Trophoblast cell (in vitro differentiated cells and primary cell): Measurements from ENCODE around the gene GHRL.

Source experiments
- DNase-seq, 2 donors: peaks; one replicate each; pipeline ENCODE4 v3.0.0-alpha.2; 2016
- H2AFZ ChIP-seq: 2 replicates; pipeline ENCODE4 v1.6.1; 2013; ENCODE audit warnings: low read length, moderate library complexity, mild to moderate bottlenecking; ENCODE audit not compliant: insufficient read depth, poor library complexity
- H2AK5ac ChIP-seq: 2 replicates; pipeline ENCODE4 v1.6.1; 2013; ENCODE audit warnings: mild to moderate bottlenecking, low read length
- H2BK120ac ChIP-seq: 2 replicates; pipeline ENCODE4 v1.6.1; 2013; ENCODE audit warnings: low read length, mild to moderate bottlenecking, moderate library complexity; ENCODE audit not compliant: insufficient read depth, poor library complexity
- H2BK12ac ChIP-seq: 2 replicates; pipeline ENCODE4 v1.6.1; 2013; ENCODE audit warnings: mild to moderate bottlenecking, low read length, moderate library complexity
- H2BK5ac ChIP-seq: 2 replicates; pipeline ENCODE4 v1.6.1; 2013; ENCODE audit warnings: low read length, low read depth, moderate library complexity, mild to moderate bottlenecking; ENCODE audit not compliant: poor library complexity
- H3K14ac ChIP-seq: 2 replicates; pipeline ENCODE4 v1.6.1; 2013; ENCODE audit warnings: mild to moderate bottlenecking, low read length
- H3K18ac ChIP-seq: 2 replicates; pipeline ENCODE4 v1.6.1; 2013; ENCODE audit warnings: mild to moderate bottlenecking, low read length
- H3K23ac ChIP-seq: 2 replicates; pipeline ENCODE4 v1.6.1; 2013; ENCODE audit warnings: low read length
- H3K27ac ChIP-seq: 2 replicates; pipeline ENCODE4 v1.5.1; 2013; ENCODE audit warnings: low read depth, mild to moderate bottlenecking, inconsistent platforms, low read length, moderate library complexity
- H3K27me3 ChIP-seq: 2 replicates; pipeline ENCODE4 v1.6.1; 2013; ENCODE audit warnings: inconsistent platforms, mild to moderate bottlenecking, low read length, moderate library complexity; ENCODE audit not compliant: insufficient read depth
- H3K36me3 ChIP-seq, 2 experiments: 1 replicate in 1 of 2; 2 replicates in 1 of 2; pipeline ENCODE4 v1.6.1; 2013; ENCODE audit warnings: low read length in 2 of 2, mild to moderate bottlenecking in 2 of 2, moderate library complexity in 1 of 2; ENCODE audit not compliant: insufficient read depth in 2 of 2, control insufficient read depth in 1 of 2
- H3K4ac ChIP-seq: 2 replicates; pipeline ENCODE4 v1.6.1; 2013; ENCODE audit warnings: low read depth, mild to moderate bottlenecking, low read length, moderate library complexity
- H3K4me1 ChIP-seq, 2 experiments: 1 replicate in 1 of 2; 2 replicates in 1 of 2; pipeline ENCODE4 v1.6.1; 2013; ENCODE audit warnings: low read length in 2 of 2, mild to moderate bottlenecking in 2 of 2, moderate library complexity in 1 of 2; ENCODE audit not compliant: insufficient read depth in 2 of 2, control insufficient read depth in 1 of 2
- H3K4me2 ChIP-seq: 2 replicates; pipeline ENCODE4 v1.6.1; 2013; ENCODE audit warnings: inconsistent platforms, mild to moderate bottlenecking, low read length, moderate library complexity
- H3K4me3 ChIP-seq: 2 replicates; pipeline ENCODE4 v1.5.1; 2013; ENCODE audit warnings: mild to moderate bottlenecking, low read depth, low read length, inconsistent platforms
- H3K79me1 ChIP-seq: one replicate; pipeline ENCODE4 v1.6.1; 2013; ENCODE audit warnings: low read length
- H3K79me2 ChIP-seq: 2 replicates; pipeline ENCODE4 v1.6.1; 2013; ENCODE audit warnings: low read length, mild to moderate bottlenecking; ENCODE audit not compliant: control insufficient read depth, insufficient read depth, poor library complexity
- H3K9ac ChIP-seq: 2 replicates; pipeline ENCODE4 v1.6.1; 2013; ENCODE audit warnings: mild to moderate bottlenecking, low read length
- H3K9me3 ChIP-seq: 2 replicates; pipeline ENCODE4 v1.6.1; 2013; ENCODE audit warnings: low read depth, mild to moderate bottlenecking, control low read depth, inconsistent platforms, low read length; ENCODE audit not compliant: insufficient read depth
- H4K12ac ChIP-seq: 2 replicates; pipeline ENCODE4 v1.6.1; 2013; ENCODE audit warnings: low read depth, mild to moderate bottlenecking, low read length, moderate library complexity
- H4K8ac ChIP-seq: 2 replicates; pipeline ENCODE4 v1.6.1; 2013; ENCODE audit warnings: low read depth, mild to moderate bottlenecking, low read length, moderate library complexity
- H4K91ac ChIP-seq: one replicate; pipeline ENCODE4 v1.6.1; 2013; ENCODE audit warnings: low read depth, mild to moderate bottlenecking, low read length, moderate library complexity
- WGBS: extraction: QIAGEN DNeasy Blood & Tissue Kit; methylation state at CpG from one replicate; pipeline ENCODE4 v1.1.7; 2013; ENCODE audit warnings: missing lambda C conversion rate; ENCODE audit not compliant: insufficient read length, insufficient coverage; ENCODE audit errors: extremely low coverage; 5-methylcytosine and 5-hydroxymethylcytosine counted together

GHRL gene

GRCh38 chr3:10310578-10310977, 17.8 kb upstream of the GHRL start:
- H4K8ac ChIP-seq, result no peak overlapping the region
- H2AFZ ChIP-seq, result no peak overlapping the region
- no peak overlapping the region for H3K4me3 ChIP-seq
- H2AK5ac ChIP-seq, result no peak overlapping the region
- H3K9me3 ChIP-seq, result no peaks in the 10 kb centered on the region
- no CpG with 5 or more reads among the region's 2 CpGs for WGBS
- no peaks in the 10 kb centered on the region for H3K27me3 ChIP-seq
- no peak overlapping the region for H3K23ac ChIP-seq
- H3K4ac ChIP-seq, result no peak overlapping the region
- no peak overlapping the region for H3K27ac ChIP-seq
- no peak for DNase-seq
- no peaks in the 10 kb centered on the region for H3K4me1 ChIP-seq
- no peak overlapping the region for H4K12ac ChIP-seq
- no peak overlapping the region for H2BK12ac ChIP-seq
- H3K18ac ChIP-seq, result no peak overlapping the region
- H2BK5ac ChIP-seq, result no peak overlapping the region
- H4K91ac ChIP-seq, result no peak overlapping the region
- H3K9ac ChIP-seq, result no peak overlapping the region
- H3K79me2 ChIP-seq, result no peaks in the 10 kb centered on the region
- H3K14ac ChIP-seq, result no peak overlapping the region
- peaks cover 45 to 67% of the 10 kb centered on the region in 2 experiments for H3K36me3 ChIP-seq
- H2BK120ac ChIP-seq, result no peak overlapping the region
- H3K4me2 ChIP-seq, result no peak overlapping the region
- no peaks in the 10 kb centered on the region for H3K79me1 ChIP-seq

GRCh38 chr3:10309736-10310135, 17.0 kb upstream of the GHRL start:
- Histone ChIP-seq H3K9me3 (no peaks in the 10 kb centered on the region), H4K8ac (no peak overlapping the region), H2AFZ (no peak overlapping the region), H2BK5ac (no peak overlapping the region), H3K4me3 (no peak overlapping the region), H3K4me1 (no peaks in the 10 kb centered on the region), H3K14ac (no peak overlapping the region), H3K23ac (no peak overlapping the region), H2BK12ac (no peak overlapping the region), H3K79me2 (no peaks in the 10 kb centered on the region), H3K79me1 (no peaks in the 10 kb centered on the region), H3K27ac (no peak overlapping the region), H3K36me3 (peaks cover 44 to 68% of the 10 kb centered on the region in 2 experiments), H3K4me2 (no peak overlapping the region), H3K27me3 (no peaks in the 10 kb centered on the region), H4K91ac (no peak overlapping the region), H3K4ac (no peak overlapping the region), H3K18ac (no peak overlapping the region), H4K12ac (no peak overlapping the region), H2AK5ac (no peak overlapping the region), H2BK120ac (no peak overlapping the region), H3K9ac (no peak overlapping the region)
- DNase-seq, result no peak
- no CpG with 5 or more reads among the region's 4 CpGs for WGBS

GRCh38 chr3:10308678-10309077, 15.9 kb upstream of the GHRL start:
- H2BK5ac ChIP-seq, result no peak overlapping the region
- H3K9me3 ChIP-seq, result peaks cover 2% of the 10 kb centered on the region
- H3K4me3 ChIP-seq, result no peak overlapping the region
- H3K79me2 ChIP-seq, result no peaks in the 10 kb centered on the region
- DNase-seq, result no peak
- H4K8ac ChIP-seq, result no peak overlapping the region
- no peak overlapping the region for H3K9ac ChIP-seq
- H3K79me1 ChIP-seq, result no peaks in the 10 kb centered on the region
- no peak overlapping the region for H3K4me2 ChIP-seq
- H3K23ac ChIP-seq, result no peak overlapping the region
- WGBS, result no CpG with 5 or more reads among the region's 7 CpGs
- H2BK120ac ChIP-seq, result no peak overlapping the region
- H2AK5ac ChIP-seq, result no peak overlapping the region
- H3K18ac ChIP-seq, result no peak overlapping the region
- no peak overlapping the region for H2AFZ ChIP-seq
- H3K4ac ChIP-seq, result no peak overlapping the region
- no peaks in the 10 kb centered on the region for H3K4me1 ChIP-seq
- H4K12ac ChIP-seq, result no peak overlapping the region
- H4K91ac ChIP-seq, result no peak overlapping the region
- H3K14ac ChIP-seq, result no peak overlapping the region
- H3K27me3 ChIP-seq, result no peaks in the 10 kb centered on the region
- peaks cover 52 to 70% of the 10 kb centered on the region in 2 experiments for H3K36me3 ChIP-seq
- no peak overlapping the region for H2BK12ac ChIP-seq
- H3K27ac ChIP-seq, result no peak overlapping the region

- no peak overlapping the region for H3K4ac ChIP-seq
- H2BK5ac ChIP-seq, result no peak overlapping the region
- no peaks in the 10 kb centered on the region for H3K27me3 ChIP-seq
- H3K4me1 ChIP-seq, result no peaks in the 10 kb centered on the region
- no peak overlapping the region for H3K27ac ChIP-seq
- no peak overlapping the region for H2AK5ac ChIP-seq
- H3K18ac ChIP-seq, result no peak overlapping the region
- DNase-seq, result no peak
- H3K4me3 ChIP-seq, result no peak overlapping the region
- peaks cover 2% of the 10 kb centered on the region for H3K9me3 ChIP-seq
- H3K36me3 ChIP-seq, result peaks cover 55 to 71% of the 10 kb centered on the region in 2 experiments
- H4K8ac ChIP-seq, result no peak overlapping the region
- H3K14ac ChIP-seq, result no peak overlapping the region
- H3K4me2 ChIP-seq, result no peak overlapping the region
- no CpG with 5 or more reads among the region's 3 CpGs for WGBS
- H2BK12ac ChIP-seq, result no peak overlapping the region
- no peak overlapping the region for H4K12ac ChIP-seq
- no peak overlapping the region for H3K9ac ChIP-seq
- no peak overlapping the region for H4K91ac ChIP-seq
- H2BK120ac ChIP-seq, result no peak overlapping the region
- H3K23ac ChIP-seq, result no peak overlapping the region
- no peaks in the 10 kb centered on the region for H3K79me2 ChIP-seq
- no peak overlapping the region for H2AFZ ChIP-seq
- H3K79me1 ChIP-seq, result no peaks in the 10 kb centered on the region
Measured at GRCh38 chr3:10306156-10306555, 13.4 kb upstream of the GHRL start.
